ENCODE results near the gene CLNK.

CLNK gene

DNA sequence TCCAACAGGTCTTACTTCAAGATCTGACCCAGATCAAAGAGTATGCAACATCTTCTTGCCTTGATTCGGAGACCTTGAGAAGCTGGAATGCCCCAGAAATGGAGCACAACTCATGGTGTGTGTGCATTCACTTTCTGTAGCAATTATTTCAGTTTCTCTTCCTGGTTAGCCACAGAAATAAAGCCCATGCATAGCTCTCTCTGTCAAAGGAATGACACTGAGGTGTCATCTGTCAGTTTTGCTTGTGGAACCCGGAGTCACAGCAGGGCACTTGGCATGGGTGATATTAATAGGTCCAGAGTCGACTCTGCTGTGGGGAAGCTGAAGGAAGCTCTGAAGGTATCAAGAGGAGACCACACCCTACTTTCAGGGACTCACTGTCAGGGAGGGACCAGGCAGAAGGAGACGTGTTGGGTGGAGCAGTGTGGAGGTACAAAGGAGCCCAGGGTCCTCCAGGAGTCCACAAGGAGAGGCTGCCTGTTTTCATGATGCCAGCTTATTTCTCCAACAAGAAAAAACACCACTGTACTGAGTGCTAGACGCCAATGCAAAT lies 10.7 kb downstream of the CLNK start:
- DNase-seq (ENCODE audit: extremely low read depth, low read depth): no peak

DNA sequence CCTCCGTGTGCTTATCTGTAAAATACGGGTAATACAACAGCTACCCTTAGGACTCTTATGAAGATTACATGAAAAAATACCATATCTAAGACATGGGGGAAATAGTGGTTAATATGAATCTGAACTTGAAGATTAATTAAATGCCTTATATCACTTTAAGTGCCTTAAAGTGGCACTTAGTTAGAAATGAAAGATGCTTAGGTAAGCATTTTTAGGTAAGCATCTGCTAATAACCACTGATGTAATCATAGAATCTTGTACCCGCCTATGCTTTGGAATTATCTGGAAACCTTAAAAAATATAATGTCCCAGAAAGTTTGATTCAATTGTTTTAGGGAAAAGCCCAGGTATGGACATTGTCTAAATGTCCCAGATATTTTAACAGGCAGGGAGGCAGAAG lies 12.2 kb downstream of the CLNK start:
- no peak for DNase-seq (ENCODE audit: extremely low read depth, low read depth)
- TF ChIP-seq, protein P1, sequence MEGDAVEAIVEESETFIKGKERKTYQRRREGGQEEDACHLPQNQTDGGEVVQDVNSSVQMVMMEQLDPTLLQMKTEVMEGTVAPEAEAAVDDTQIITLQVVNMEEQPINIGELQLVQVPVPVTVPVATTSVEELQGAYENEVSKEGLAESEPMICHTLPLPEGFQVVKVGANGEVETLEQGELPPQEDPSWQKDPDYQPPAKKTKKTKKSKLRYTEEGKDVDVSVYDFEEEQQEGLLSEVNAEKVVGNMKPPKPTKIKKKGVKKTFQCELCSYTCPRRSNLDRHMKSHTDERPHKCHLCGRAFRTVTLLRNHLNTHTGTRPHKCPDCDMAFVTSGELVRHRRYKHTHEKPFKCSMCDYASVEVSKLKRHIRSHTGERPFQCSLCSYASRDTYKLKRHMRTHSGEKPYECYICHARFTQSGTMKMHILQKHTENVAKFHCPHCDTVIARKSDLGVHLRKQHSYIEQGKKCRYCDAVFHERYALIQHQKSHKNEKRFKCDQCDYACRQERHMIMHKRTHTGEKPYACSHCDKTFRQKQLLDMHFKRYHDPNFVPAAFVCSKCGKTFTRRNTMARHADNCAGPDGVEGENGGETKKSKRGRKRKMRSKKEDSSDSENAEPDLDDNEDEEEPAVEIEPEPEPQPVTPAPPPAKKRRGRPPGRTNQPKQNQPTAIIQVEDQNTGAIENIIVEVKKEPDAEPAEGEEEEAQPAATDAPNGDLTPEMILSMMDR (IDR thresholded peaks at IDR 0.05; ENCODE audit: low read depth, low read length): no peak

More for the DNA sequence above, 10.7 kb downstream of the CLNK start:
- TF ChIP-seq, protein P1 (IDR thresholded peaks at IDR 0.05; ENCODE audit: low read depth, low read length): no peak

DNA sequence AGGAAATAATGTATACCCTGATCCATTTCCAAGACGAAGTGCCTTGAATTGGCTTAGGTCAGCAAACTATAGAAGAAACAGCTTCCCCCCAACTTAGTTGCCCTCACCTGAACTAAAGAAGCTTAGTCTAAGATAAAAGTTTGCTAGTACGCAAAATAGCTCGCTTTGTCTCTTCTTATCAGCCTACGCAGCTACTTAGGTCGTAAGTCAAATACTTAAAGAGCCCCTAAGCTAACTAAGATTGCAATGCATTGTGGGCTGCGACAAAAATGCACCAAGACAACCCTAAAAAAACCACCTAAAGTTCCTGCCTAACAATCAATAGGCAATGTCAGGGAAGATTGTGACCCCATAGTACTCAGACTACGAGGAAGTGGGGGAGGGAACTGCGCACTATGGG lies 12.8 kb downstream of the CLNK start:
- DNase-seq (ENCODE audit: extremely low read depth, low read depth): no peak
- TF ChIP-seq, protein P1 (IDR thresholded peaks at IDR 0.05; ENCODE audit: low read depth, low read length): no peak

DNA sequence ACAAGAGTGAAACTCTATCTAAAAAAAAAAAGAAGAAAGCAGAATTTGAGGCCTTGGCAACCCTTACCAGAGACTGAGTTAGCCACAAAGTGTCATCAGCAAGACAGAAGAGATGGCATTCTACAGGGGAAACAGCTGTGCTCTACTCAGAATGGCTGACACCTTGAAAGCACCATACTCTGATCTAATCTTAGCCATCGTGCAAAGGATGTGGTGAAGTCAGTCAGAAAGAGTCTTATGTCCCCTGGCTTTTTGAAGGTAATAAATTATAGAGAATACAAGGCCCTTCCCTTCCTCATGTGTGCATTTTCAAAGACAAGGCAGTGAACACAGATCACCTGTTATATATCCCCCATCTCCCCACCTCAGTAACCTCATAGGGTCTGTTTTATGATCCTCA lies 13.2 kb downstream of the CLNK start:
- TF ChIP-seq, protein P1 (IDR thresholded peaks at IDR 0.05; ENCODE audit: low read depth, low read length): no peak
- no peak for DNase-seq (ENCODE audit: extremely low read depth, low read depth)

DNA sequence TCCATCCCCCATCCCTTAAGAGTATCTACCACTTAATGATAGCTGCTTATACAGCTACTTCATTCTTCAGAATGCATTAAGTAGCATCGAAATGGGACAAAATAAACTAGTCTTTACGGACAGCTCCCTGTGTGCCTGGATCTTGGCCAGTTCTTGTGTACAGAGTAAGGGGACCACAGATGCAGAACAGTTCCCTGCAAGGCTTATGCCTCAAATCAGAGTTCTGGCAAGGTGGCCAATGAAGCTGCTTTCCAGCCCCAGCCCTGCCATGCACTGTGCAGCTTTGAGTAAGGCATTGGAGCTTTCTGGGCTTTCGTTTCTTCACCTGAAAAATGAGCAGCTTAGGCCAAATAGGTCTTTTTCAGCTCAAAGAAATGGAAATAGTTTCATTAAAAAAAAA lies 14.2 kb downstream of the CLNK start:
- TF ChIP-seq, protein P1 (IDR thresholded peaks at IDR 0.05; ENCODE audit: low read depth, low read length): no peak
- DNase-seq (ENCODE audit: extremely low read depth, low read depth): no peak

DNA sequence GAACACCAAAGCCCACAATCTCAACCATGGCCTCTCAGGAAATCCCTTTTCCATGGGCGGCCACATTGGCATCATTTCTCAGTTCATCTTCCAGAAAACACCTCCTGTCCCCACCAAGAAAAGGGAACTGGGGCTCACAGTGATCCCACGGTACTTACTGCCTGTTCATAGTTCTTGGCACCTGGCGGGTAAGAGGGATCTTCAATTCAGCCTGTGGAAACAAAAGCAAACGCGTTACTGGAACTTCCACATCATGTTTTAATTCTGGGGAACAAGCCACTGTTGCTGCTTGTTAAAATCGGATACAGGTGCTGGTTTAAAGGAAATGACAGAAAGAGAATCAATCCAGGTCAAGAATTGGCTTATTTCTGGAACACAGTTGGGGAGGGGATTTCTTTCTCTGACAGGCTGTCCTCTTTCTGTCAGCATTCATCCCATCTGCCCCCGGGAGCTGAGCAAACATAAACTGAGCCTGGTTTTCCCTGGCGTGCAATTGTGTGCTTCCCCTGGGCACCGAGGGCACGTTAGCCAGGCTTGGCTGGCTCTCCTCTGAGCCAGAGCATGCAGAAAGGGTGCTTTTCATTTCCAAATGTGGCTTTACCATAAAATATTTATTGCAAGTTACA lies 16.8 kb downstream of the CLNK start:
- TF ChIP-seq, protein P1 (IDR thresholded peaks at IDR 0.05; ENCODE audit: low read depth, low read length): no peak
- DNase-seq (ENCODE audit: extremely low read depth, low read depth): no peak

DNA sequence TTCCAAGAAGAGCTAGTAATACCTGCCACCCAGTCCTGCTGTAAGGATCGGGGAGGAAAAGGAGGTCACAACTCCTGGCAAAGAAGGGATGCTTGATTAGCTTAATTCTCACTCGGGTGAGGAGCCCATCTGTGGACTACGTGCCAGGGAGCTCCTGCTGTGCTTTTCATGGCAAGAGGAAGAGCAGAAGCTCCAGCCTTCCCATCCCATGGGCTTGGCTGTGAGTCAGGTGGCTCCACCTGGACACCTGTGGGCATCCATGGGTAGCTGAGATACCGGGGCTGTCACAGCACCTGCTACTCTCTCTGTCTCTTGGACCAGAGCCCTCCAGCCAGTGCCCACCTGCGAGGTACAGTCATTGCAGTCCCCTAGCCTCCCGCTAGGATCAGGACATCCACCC lies 18.0 kb downstream of the CLNK start:
- TF ChIP-seq, protein P1 (IDR thresholded peaks at IDR 0.05; ENCODE audit: low read depth, low read length): no peak

More for the DNA sequence above, 18.0 kb downstream of the CLNK start:
- no peak for DNase-seq (ENCODE audit: extremely low read depth, low read depth)
